NCI-H82 treated with DMSO at 0.1 percent for 48 hours (cell line): Measurements from ENCODE around the gene IRF4.

ENCODE experiments used
- DNase-seq: peaks from one replicate; lab custom pipeline; 2025; ENCODE audit not compliant: unreplicated experiment; lab: John Stamatoyannopoulos, UW

Gene IRF4

DNA sequence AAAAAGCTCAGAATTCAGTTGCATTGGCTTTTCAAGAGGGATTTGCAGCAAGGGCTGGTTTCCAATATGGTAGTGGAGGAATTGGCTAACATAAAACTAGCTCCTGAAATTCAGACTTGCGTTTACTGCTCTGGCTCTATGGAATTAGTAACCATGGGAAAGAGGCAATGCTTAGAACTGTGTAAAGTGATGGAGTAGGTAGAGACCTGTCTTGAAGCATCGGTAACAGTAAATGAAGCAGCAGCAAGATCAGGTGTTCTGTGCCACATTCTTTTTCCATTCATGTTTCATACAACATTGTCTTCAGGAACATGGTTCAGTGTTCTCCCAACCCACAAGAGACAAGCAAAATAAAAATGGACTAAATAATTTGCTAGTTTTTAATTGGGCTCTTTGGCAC, 6.5 kb downstream of the IRF4 start:
- no peak for DNase-seq

- no peak for DNase-seq
Measured at GRCh38 chr6:398558-399078, 7.1 kb downstream of the IRF4 start.

GRCh38 chr6:399785-400534, 8.4 kb downstream of the IRF4 start:
- no peak for DNase-seq

DNA sequence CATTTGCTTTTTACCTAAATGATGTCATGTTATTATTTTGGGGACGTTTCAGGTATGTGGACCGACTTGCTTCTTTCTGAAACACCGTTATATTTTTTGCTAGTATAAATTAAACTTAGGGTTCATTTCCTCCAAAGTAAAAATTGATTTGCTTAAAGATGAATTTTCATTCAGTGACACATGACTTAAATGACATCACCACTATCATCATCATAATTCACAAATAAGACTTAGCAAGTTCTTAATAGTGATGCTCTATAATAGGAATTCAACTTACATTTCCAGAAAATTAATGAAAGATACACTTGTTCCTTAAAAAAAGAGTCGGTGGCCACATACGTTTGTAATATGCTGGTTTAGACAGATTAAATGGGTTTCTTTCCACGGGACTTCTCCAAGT, 9.3 kb downstream of the IRF4 start:
- no peak for DNase-seq

DNA sequence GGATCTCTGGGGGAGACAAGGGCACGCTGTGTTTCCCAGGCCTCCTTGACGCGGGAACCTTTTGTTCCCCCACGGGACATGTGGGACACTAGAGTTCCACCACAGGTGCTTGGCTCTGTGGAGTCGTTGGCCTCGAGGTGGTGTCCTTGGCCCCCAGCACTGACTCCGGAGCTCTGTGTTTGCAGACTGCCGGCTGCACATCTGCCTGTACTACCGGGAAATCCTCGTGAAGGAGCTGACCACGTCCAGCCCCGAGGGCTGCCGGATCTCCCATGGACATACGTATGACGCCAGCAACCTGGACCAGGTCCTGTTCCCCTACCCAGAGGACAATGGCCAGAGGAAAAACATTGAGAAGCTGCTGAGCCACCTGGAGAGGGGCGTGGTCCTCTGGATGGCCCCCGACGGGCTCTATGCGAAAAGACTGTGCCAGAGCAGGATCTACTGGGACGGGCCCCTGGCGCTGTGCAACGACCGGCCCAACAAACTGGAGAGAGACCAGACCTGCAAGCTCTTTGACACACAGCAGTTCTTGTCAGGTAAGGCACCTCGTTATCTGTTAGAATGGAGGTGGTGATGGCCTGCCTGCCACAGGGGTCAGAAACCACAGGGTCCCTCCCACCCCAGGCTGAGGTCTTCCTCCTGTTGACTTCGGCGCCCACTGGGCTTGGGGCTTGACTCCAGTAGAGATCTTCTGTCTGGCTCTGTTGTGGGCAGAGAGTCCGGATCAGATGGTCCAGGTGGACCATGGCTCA, 9.9 kb downstream of the IRF4 start:
- no peak for DNase-seq

DNA sequence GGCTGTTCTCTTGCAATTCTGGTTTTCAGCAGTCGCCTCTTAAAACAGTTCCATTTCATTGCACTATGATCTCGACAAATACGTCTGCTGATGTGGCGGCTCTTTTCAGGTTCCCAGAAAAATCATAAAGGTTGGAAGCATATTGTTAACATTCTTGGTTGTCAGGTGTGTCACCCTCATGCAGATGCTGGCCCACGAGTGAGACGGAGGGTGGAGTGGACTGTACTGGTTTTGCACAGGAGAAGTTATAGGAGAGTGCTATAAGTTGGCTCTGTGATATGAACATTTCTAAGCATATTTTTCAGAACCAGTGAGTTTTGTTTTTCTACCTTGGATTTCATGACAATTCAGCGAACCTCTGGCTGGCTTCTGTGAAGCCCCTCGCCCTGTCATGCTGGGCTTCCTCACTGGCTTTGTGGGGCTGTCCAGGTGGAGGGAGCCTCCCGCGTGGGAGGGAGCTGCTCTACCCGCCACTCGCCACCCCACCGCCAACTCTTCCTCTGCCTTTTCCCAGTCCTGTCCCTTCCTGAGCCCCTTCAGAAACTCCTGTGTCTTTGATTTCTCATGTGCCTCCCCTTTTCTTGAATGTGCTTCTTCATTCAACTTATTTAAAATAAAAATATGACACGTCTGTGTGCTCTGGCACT, 10.6 kb downstream of the IRF4 start:
- no peak for DNase-seq

- DNase-seq: no peak
Measured at GRCh38 chr6:402901-403658, 11.5 kb downstream of the IRF4 start.

DNA sequence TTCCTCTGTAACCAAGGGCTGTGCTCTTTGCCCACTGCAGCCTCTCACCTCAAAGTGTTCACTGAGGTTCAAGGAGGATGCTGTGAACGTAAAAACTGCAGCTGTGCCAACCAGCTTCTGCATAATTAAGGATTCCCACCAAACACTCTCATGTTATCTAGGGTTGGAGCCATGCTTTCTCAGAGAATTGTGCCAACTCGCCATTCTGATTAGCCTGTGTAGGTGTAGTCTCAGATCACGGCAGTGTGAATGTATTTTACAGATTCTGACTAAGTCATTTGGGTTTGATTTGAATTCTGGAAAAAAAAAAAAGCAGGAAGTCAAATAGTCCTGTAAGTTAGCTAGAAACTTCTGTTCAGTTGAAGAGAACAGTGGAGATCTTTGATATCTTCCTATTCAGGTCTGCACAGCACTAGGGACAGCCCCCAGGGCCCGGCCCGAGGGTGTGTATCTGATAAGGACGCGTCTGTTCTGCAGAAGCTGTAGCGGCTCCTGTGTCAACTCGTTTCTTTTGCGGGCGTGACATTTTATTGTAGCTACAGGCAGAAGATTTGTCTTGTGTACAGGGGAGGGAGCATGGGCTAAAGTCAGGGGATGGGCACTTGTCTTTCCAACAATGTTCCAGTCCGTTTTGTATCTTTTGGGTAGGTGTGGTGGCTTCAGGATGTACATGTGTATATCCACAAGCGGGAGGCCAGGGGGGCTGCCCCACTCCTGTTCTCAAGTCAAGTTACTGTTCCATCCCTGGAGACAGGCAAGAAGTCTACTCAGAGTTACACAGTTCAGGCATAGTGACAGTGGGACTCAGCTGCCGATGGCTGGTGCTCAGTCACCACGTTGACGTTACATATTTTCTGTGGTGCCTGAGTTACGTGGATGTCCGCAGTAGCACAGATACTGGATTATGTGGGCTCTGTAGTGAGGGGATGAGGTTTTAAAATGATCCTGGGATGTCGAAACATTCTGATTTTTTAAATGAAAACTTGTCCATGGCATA, 12.4 kb downstream of the IRF4 start:
- DNase-seq: no peak

DNA sequence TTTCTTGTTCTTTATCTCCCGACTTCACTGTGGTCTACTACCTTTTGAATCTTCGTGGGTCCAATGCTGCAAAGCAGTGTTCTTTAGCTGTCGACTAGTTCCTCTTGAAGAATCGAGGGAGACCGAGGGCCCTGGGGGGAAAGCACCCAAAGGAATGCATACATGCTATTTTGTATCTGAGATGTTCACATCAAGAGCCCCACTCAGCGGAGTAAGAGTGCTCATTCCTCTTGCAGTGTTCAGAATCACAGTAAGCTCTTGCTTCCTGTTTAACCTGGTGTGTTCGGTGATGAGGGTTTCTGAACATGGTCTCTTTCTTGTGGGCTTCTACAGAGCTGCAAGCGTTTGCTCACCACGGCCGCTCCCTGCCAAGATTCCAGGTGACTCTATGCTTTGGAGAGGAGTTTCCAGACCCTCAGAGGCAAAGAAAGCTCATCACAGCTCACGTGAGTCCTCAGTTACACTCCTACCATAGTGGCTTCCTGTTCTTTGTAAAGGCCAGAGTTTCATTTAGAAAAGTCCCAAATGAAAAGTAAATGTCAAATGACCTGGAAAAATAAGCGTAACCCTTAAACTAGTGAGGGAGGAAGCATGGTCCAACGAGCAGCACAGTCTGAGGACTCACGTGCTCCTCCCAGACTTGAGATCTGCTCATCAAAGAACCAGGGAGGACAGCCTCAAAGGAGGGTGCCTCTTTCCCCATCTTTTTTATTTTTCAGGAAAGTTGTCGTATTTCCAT, 13.3 kb downstream of the IRF4 start:
- no peak for DNase-seq

DNA sequence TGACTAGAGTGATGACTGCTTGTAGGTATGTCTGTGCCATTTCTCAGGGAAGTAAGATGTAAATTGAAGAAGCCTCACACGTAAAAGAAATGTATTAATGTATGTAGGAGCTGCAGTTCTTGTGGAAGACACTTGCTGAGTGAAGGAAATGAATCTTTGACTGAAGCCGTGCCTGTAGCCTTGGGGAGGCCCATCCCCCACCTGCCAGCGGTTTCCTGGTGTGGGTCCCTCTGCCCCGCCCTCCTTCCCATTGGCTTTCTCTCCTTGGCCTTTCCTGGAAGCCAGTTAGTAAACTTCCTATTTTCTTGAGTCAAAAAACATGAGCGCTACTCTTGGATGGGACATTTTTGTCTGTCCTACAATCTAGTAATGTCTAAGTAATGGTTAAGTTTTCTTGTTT, 16.6 kb downstream of the IRF4 start:
- no peak for DNase-seq

GRCh38 chr6:408599-409102, 17.1 kb downstream of the IRF4 start:
- DNase-seq: no peak

- no peak for DNase-seq
Measured at GRCh38 chr6:409370-409972, 17.9 kb downstream of the IRF4 start.

- DNase-seq: no peak
Measured at GRCh38 chr6:410555-411395, 19.2 kb downstream of the IRF4 start.

GRCh38 chr6:411402-412145, 20.0 kb downstream of the IRF4 start:
- DNase-seq: no peak

DNA sequence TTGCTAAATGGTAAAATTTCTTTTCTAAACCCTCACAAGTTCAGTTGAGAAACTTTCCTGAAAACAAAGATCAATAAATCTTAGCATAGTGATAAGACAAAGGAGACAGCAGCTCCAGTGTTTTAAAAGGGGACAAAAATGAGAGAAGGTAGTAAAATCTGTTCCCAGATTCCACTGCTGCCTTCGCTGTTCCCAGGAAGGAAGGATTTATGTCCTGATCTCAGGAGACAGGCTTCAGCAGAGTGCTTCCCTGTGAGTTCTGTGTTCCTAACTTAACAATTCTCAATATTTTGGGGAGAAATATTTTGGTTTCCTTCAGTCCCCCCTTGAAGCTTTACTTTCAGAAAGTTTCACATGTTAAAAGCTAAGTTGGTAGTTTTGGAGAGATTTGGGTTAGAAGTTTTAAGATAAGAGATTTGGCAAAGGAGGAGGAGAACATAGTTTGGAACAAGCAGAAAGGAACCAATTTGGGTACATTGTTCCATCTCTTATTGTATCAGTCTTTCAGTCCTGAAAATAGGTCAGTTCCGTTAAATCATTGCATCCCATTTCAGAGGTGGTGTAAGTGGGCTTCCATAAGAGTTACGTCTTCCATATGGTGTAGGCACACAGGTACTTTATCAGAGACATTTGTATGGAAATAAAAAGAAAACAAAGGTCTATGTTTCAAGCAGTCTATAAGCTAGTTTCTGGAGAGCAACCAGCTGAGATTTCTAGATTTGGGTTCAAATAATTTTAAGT, 20.8 kb downstream of the IRF4 start:
- DNase-seq: no peak

DNA sequence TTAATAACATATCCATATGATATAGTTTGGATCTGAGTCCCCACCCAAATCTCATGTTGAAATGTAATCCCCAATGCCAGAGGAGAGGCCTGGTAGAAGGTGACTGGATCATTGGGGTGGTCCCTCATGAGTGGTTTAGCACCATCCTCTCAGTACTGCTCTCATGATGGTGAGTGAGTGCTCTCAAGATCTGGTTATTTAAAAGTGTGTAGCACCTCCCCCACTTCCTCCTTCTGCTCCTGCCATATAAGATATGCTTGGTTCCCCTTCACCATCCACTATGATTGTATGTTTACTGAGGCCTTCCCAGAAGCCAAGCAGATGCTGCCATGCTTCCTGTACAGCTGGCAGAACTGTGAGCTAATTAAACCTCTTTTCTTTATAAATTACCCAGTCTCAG, 22.9 kb downstream of the IRF4 start:
- no peak for DNase-seq
